Measurements from ENCODE around the gene RNF224. TPM values are rescaled to one million over a fixed set of nuclear protein-coding genes. Genes with fewer than 3 reads are reported as not detected.

The RNF224 gene
- total and polyA plus RNA-seq, 2 experiments from 2014 or later = 0.63 TPM; not detected in 1

DNA sequence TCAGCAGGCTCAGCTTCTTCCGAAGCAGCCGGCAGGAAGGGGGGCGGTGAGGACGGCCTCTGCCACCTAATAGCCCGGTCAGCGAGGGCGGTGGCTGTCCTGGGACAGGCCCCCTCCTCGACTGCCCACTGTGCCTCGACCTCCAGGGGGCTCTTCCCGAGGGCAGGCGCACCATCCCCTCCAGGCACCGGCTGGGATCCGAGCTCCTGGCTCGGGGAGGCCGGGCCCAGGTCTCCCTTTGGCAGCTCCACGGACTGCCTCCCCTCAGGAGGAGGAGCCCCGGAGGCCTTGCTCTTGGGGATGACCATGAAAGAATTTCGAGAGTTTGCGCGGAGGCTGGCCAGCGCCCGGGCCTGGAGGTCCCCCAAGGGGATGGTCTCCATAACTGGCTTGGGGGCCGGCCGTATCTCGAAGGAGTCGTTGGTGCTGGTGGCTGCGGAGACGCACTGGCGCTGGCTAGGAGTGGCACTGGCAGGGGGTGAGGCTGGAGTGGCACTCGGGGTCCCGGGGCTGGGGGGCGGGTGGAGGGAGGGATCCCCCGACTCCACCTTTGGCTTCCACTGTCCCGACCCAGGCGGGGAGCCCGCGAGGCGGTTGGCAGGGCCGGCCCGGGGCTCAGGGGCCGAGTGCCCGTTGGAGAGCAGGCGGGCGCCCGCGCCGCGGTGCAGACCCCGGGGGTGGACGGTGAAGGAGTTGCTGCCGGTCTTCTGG is 27.7 kb upstream of the RNF224 start:
- H3K4me1 ChIP-seq (ENCODE audit: insufficient read depth) = peaks cover 19% of the 10 kb centered on the region
- Mint-ChIP-seq H3K4me1 (peaks cover 32% of the 10 kb centered on the region), H3K9me3 (no peaks in the 10 kb centered on the region; the same call in 2 of the 3 replicates), H3K36me3 (ENCODE audit: low read depth) (no peaks in the 10 kb centered on the region; the same call in 2 of the 3 replicates), H3K4me3 (peak overlapping the region; percentile 82), H3K27me3 (ENCODE audit: insufficient read depth, low read depth, poor library complexity) (peaks cover 8% of the 10 kb centered on the region), H3K27ac (no peak overlapping the region)
- DNase-seq (ENCODE audit: low spot score) (peak; percentile 47), ATAC-seq (no peak)
- H3K79me2 ChIP-seq (replicated peaks; ENCODE audit: insufficient read depth) = peaks cover 69% of the 10 kb centered on the region
- no peaks in the 10 kb centered on the region for H3K36me3 ChIP-seq (ENCODE audit: insufficient read depth)
- H3K4me3 ChIP-seq = peak overlapping the region; percentile 55
- no peaks in the 10 kb centered on the region for H3K9me2 ChIP-seq (ENCODE audit: insufficient read depth)
- H3K27me3 ChIP-seq (ENCODE audit: insufficient read depth) = no peaks in the 10 kb centered on the region
- H3K27ac ChIP-seq (ENCODE audit: low read depth) = no peak overlapping the region
- no peak overlapping the region for H2AFZ ChIP-seq
- H4K20me1 ChIP-seq (replicated peaks; ENCODE audit: insufficient read depth) = peaks cover 7% of the 10 kb centered on the region
- TF ChIP-seq CREB1 (CRISPR knock-in tag; IDR thresholded peaks at IDR 0.05; ENCODE audit: low read depth) (no peak), CTCF (conservative IDR thresholded peaks at IDR 0.05; ENCODE audit: low read depth in 2 of 2) (no peak), POLR2AphosphoS5 (IDR thresholded peaks at IDR 0.05; ENCODE audit: low read depth) (no peak), ZNF462 (CRISPR knock-in tag; IDR thresholded peaks at IDR 0.05) (no peak), EZH2 (IDR thresholded peaks at IDR 0.05; ENCODE audit: low read depth, unreplicated experiment) (no peak)
- H3F3A ChIP-seq (replicated peaks; ENCODE audit: low read depth) = peaks cover 15% of the 10 kb centered on the region; the same call in 1 of the 2 replicates
- H3K4me2 ChIP-seq = peak overlapping the region; percentile 87
